Germinal center (tissue), 1 donor: ENCODE results near the gene METTL26.

ENCODE experiments used
- DNase-seq: peaks from one replicate; pipeline ENCODE4 v3.0.0; 2012; ENCODE audit warnings: mixed read lengths, low spot score

METTL26 gene

DNA sequence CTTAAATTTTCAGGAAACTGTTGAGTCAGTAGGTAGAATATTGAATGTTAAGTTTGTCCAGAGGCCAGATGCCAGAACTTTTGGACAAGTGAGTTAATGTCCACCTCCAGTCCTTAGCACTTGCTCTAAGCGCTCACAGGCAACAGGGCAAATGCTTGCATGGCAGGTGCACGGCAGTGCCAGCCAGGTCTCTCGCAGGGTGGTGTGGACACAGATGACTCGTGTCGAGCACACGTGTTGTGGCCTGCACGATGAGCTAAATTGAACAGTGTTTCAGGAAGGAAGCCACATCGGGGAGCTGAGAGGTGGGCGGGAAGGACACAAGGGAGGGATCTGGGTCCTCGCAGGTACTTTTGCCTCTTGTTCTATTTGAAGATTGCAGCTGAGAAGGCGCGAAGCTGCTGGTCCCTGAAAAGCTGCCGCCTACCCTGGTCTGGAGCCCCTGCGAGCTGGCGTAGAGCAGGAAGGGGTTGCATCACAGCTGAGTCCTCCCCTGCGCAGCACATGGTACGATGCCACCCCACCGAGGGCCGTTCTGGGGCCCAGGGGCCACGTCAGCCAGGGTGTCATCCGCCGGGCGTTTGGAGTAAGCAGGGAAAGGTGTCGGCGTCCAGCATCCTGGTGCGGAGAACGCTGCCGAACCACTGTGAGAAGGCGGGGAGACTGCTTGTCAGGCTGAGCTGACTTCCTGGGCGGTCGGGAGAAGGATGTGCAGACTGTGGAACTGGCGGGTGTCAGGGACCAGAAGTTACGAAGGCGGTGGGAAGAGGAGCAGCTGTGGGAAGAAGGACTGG lies 40.0 kb downstream of the METTL26 start:
- no peak for DNase-seq

DNA sequence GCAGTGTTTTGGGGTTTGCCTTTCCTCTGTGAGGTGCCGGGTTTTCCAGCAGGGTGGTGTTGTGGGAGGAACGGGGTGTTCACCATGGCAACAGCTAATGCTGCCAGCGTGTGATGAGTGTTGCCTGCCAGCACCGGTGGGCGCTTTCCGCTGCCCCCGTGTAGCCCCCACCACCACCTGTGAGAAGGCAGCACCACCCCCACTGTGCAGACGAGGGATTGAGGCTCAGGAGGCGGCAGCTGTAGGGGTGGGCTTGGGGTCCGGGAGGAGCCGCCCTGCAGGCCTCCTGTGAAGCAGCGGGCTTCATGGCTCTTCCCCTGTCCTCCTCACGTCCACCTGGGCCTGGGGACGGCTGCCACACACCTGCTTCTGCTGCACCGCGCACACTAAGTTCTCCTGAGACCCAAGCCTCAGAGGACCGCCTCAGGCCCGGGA lies 41.0 kb downstream of the METTL26 start:
- DNase-seq, result no peak

DNA sequence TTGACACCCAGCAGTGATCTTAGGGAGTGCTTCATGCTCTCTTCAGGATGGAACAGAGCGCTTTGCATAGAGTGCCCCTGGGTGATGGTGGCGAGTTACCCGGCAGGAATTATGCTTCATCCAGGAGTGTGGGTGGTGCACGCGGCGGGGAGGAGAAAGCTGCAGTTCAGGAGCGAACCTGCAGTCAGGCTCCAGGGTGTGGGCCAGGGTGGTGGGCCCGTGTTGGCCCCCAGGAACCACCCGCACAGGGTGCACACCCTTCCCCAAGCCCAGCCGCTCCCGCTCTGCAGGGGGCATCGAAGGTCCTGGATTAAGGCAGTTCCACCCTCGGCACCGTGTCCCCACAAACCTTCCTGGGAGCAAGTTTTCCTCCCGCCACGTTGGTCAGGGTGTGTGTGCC lies 42.3 kb downstream of the METTL26 start:
- DNase-seq, result no peak

DNA sequence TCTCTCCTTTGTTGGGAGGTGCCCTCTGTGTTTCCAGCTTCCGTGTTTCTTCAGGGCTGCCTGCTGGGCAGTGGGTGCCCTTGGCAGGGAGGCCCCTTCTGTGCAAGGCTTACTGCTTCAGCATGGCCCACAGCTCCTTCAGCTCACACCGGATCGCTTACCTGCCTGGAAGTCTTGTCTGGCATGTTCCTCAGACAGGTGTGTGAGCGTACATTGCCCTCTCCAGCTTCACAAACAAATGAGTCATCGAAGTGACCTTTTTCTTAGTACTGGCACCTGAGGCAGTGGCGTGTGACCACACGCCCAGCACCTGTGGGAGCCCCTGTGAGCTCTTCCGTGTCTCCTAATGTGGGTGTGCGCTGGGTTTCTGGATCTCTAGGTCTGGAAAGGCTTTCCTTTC lies 42.7 kb downstream of the METTL26 start:
- no peak for DNase-seq

DNA sequence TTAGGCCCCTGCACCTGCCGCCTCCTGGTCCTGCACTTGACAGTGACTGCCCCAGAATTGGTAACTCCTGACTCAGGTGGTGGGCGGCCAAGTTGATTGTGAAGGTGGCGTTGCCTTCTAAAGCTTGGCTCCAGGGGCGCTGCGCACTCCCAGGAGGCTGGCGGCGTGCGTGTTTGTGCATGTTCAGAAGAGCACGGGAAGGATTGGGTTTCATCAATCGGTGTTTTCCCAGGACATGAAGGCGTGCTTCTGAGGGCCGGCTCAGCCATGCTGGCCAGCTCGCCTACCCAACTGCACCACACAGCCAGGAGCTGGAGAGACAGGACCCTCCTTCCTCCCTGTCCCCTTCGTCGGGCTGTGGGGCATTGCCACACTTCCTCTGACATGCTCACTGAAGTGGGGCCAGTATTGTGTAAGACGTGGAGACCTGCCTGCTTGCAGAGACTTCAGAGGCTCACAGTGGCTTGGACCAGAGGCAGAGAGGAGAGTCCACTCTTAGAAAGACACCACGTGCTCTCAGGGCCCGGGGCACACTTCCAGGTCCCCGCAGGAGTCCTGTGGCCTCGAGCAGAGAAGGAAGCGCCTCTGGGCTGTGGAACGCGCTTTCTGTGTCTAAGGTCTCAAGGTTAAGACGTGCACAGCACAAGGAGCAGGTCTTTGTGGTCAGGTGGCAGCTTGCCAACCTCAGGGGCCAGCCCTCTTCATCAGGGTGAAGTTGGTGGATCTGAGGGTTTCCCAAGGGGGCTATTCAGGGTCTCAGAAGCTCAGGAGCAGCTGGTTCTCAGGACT lies 43.4 kb downstream of the METTL26 start:
- no peak for DNase-seq

- no peak for DNase-seq
Observed at GRCh38 chr16:591892-592517, 44.1 kb downstream of the METTL26 start.

GRCh38 chr16:591231-591630 lies 44.9 kb downstream of the METTL26 start:
- DNase-seq, result no peak

GRCh38 chr16:590815-591200 lies 45.3 kb downstream of the METTL26 start:
- no peak for DNase-seq

DNA sequence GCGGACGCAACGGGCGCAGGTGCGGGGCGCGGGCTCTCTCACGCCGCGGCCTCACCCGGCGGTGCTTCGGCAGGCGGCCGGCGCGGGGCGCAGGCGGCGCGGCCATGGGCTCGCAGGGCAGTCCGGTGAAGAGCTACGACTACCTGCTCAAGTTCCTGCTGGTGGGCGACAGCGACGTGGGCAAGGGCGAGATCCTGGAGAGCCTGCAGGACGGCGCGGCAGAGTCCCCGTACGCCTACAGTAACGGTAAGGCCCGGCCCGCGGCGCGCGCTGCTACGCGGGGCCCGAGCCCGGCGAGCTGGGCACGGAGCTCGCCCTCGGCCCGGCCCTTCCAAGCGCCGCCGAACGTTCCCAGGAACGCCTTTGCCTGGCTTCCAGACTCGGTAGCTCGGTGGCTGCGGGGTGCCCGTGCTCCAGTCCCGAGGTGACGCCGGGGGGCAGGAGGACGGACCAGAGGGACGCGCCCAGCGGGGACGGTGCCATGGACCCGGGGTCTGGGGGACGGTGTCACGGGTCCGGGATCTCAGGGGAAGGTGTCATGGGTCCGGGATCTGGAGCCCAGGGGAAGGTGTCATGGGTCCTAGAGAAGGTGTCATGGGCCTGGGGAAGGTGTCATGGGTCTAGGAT lies 45.8 kb downstream of the METTL26 start:
- no peak for DNase-seq

- peak; percentile 98 for DNase-seq
Observed at GRCh38 chr16:589658-590187, 46.4 kb downstream of the METTL26 start, which contains the start of gene RAB40C. TSS of gene RAB40C (plus strand) at chr16:590066. CDS start at chr16:590292, 226 bp downstream.

- peak; percentile 94 for DNase-seq
Observed at GRCh38 chr16:588889-589657, 47.0 kb downstream of the METTL26 start.

- DNase-seq, result no peak
Observed at GRCh38 chr16:588639-588888, 47.5 kb downstream of the METTL26 start.

GRCh38 chr16:586645-587590 lies 49.2 kb downstream of the METTL26 start:
- no peak for DNase-seq

DNA sequence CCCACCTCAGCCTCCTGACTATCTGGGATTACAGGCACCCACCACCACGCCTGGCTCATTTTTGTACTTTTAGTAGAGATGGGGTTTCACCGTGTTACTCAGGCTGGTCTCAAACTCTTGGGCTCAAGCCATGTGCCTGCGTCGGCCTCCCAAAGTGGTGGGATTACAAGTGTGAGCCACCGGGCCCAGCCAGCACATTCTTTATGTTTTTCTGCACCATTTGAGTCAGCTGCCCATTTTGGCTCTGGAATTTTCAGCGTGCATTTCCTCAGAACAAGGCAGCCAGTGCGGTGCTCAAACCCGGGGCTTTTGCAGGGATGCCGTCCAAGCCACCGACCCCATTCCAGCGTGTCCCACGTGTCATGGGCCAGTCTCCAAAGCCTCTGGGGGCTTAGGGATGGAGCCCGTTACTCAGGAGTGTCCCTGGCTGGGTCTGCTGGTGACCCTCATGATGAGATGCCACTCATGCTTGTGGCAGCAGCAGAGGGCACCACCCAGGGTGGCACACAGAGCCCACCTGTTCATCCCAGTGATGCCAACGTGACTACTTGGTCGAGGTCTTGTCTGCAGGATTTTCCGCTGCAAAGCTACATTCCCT lies 50.0 kb downstream of the METTL26 start:
- DNase-seq, result no peak

GRCh38 chr16:585351-585750 lies 50.8 kb downstream of the METTL26 start:
- DNase-seq, result no peak
